Measurements from ENCODE around the gene RAB3IL1.

The RAB3IL1 gene

GRCh38 chr11:61951484-61952135 lies 34.2 kb upstream of the RAB3IL1 start:
- Histone ChIP-seq H3K36me3 (ENCODE audit: control insufficient read depth, insufficient read depth, low read length) (no peaks in the 10 kb centered on the region), H3K9ac (ENCODE audit: low read length) (no peak overlapping the region), H3K4me3 (ENCODE audit: low read depth, low read length) (no peak overlapping the region), H3K27me3 (ENCODE audit: control insufficient read depth, insufficient read depth, low read length) (peaks cover 26% of the 10 kb centered on the region), H3K9me3 (ENCODE audit: control insufficient read depth, insufficient read depth, low read depth, low read length) (no peaks in the 10 kb centered on the region), H3K4me1 (ENCODE audit: control insufficient read depth, insufficient read depth, low read length) (peaks cover 14% of the 10 kb centered on the region; the same call in 1 of the 2 replicates), H3K27ac (ENCODE audit: low read depth, low read length) (no peak overlapping the region)

DNA sequence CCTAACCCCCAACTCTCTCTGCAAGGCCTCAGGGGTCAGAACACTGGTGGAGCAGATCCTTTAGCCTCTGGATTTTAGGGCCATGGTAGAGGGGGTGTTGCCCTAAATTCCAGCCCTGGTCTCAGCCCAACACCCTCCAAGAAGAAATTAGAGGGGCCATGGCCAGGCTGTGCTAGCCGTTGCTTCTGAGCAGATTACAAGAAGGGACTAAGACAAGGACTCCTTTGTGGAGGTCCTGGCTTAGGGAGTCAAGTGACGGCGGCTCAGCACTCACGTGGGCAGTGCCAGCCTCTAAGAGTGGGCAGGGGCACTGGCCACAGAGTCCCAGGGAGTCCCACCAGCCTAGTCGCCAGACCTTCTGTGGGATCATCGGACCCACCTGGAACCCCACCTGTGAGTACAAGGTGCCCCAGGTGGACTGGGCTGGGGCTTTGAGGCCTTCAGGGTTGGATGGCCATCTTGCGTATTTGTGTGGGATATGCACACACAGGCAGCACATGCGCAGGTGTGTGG lies 32.7 kb upstream of the RAB3IL1 start, which contains the start of gene BEST1:
BEST1 (plus strand) TSS at position 317 of the 513 bp plus-strand sequence. CDS start 1,456 bp downstream, outside the sequence.
- Histone ChIP-seq H3K36me3 (ENCODE audit: control insufficient read depth, insufficient read depth, low read length) (no peaks in the 10 kb centered on the region), H3K4me3 (ENCODE audit: low read depth, low read length) (no peak within 1 kb of the TSS), H3K27ac (ENCODE audit: low read depth, low read length) (no peak within 1 kb of the TSS; the same call in 1 of the 2 replicates), H3K9me3 (ENCODE audit: control insufficient read depth, insufficient read depth, low read depth, low read length) (no peaks in the 10 kb centered on the region), H3K4me1 (ENCODE audit: control insufficient read depth, insufficient read depth, low read length) (peaks cover 10% of the 10 kb centered on the region; the same call in 1 of the 2 replicates), H3K27me3 (ENCODE audit: control insufficient read depth, insufficient read depth, low read length) (peaks cover 12% of the 10 kb centered on the region), H3K9ac (ENCODE audit: low read length) (peak within 1 kb of the TSS; percentile 21)

DNA sequence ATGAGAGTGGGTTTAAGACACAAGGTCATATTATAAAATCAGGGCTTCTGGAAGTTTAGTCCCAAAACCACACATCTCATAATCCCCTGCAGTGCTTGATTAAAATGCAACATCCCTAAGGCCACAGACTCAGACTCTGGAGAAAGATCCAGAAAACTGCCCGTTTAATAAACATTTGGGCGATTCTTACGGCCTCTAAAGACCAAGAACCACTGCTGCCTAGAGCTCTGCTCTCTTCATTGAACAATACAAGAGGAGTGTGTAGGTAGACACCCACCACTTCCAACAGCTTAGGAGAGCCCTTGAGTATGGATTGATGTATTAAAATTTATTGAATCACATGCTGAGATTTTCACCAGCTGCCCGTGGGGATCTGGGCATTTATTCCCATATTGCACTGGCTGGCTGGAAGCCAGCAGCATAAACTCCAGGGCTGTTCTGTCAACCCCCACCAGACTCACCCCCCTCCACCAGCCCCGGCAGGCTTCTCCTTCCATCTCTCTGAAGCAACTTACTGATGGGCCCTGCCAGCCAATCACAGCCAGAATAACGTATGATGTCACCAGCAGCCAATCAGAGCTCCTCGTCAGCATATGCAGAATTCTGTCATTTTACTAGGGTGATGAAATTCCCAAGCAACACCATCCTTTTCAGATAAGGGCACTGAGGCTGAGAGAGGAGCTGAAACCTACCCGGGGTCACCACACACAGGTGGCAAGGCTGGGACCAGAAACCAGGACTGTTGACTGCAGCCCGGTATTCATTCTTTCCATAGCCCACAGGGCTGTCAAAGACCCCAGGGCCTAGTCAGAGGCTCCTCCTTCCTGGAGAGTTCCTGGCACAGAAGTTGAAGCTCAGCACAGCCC lies 32.0 kb upstream of the RAB3IL1 start:
- no peak overlapping the region; the same call in 1 of the 2 replicates for H3K27ac ChIP-seq (ENCODE audit: low read depth, low read length)
- peaks cover 6% of the 10 kb centered on the region for H3K27me3 ChIP-seq (ENCODE audit: control insufficient read depth, insufficient read depth, low read length)
- peak overlapping the region; percentile 21 for H3K9ac ChIP-seq (ENCODE audit: low read length)
- H3K4me3 ChIP-seq (ENCODE audit: low read depth, low read length) = no peak overlapping the region
- H3K36me3 ChIP-seq (ENCODE audit: control insufficient read depth, insufficient read depth, low read length) = no peaks in the 10 kb centered on the region
- peaks cover 5% of the 10 kb centered on the region; the same call in 1 of the 2 replicates for H3K4me1 ChIP-seq (ENCODE audit: control insufficient read depth, insufficient read depth, low read length)
- H3K9me3 ChIP-seq (ENCODE audit: control insufficient read depth, insufficient read depth, low read depth, low read length) = no peaks in the 10 kb centered on the region

GRCh38 chr11:61948505-61948904 lies 31.1 kb upstream of the RAB3IL1 start:
- peaks cover 5% of the 10 kb centered on the region; the same call in 1 of the 2 replicates for H3K4me1 ChIP-seq (ENCODE audit: control insufficient read depth, insufficient read depth, low read length)
- H3K27me3 ChIP-seq (ENCODE audit: control insufficient read depth, insufficient read depth, low read length) = no peaks in the 10 kb centered on the region
- H3K9ac ChIP-seq (ENCODE audit: low read length) = no peak overlapping the region
- no peak overlapping the region for H3K27ac ChIP-seq (ENCODE audit: low read depth, low read length)
- H3K9me3 ChIP-seq (ENCODE audit: control insufficient read depth, insufficient read depth, low read depth, low read length) = no peaks in the 10 kb centered on the region
- H3K4me3 ChIP-seq (ENCODE audit: low read depth, low read length) = no peak overlapping the region
- no peaks in the 10 kb centered on the region for H3K36me3 ChIP-seq (ENCODE audit: control insufficient read depth, insufficient read depth, low read length)

GRCh38 chr11:61947486-61948210 lies 30.3 kb upstream of the RAB3IL1 start:
- no peaks in the 10 kb centered on the region for H3K36me3 ChIP-seq (ENCODE audit: control insufficient read depth, insufficient read depth, low read length)
- H3K9ac ChIP-seq (ENCODE audit: low read length) = no peak overlapping the region
- H3K27me3 ChIP-seq (ENCODE audit: control insufficient read depth, insufficient read depth, low read length) = no peaks in the 10 kb centered on the region
- no peak overlapping the region for H3K27ac ChIP-seq (ENCODE audit: low read depth, low read length)
- no peaks in the 10 kb centered on the region for H3K9me3 ChIP-seq (ENCODE audit: control insufficient read depth, insufficient read depth, low read depth, low read length)
- H3K4me3 ChIP-seq (ENCODE audit: low read depth, low read length) = no peak overlapping the region
- peaks cover 5% of the 10 kb centered on the region; the same call in 1 of the 2 replicates for H3K4me1 ChIP-seq (ENCODE audit: control insufficient read depth, insufficient read depth, low read length)

GRCh38 chr11:61946894-61947293 lies 29.5 kb upstream of the RAB3IL1 start:
- no peak overlapping the region for H3K4me3 ChIP-seq (ENCODE audit: low read depth, low read length)
- no peaks in the 10 kb centered on the region for H3K36me3 ChIP-seq (ENCODE audit: control insufficient read depth, insufficient read depth, low read length)
- H3K9ac ChIP-seq (ENCODE audit: low read length) = no peak overlapping the region
- peaks cover 5% of the 10 kb centered on the region; the same call in 1 of the 2 replicates for H3K4me1 ChIP-seq (ENCODE audit: control insufficient read depth, insufficient read depth, low read length)
- H3K27ac ChIP-seq (ENCODE audit: low read depth, low read length) = no peak overlapping the region
- H3K9me3 ChIP-seq (ENCODE audit: control insufficient read depth, insufficient read depth, low read depth, low read length) = no peaks in the 10 kb centered on the region
- no peaks in the 10 kb centered on the region for H3K27me3 ChIP-seq (ENCODE audit: control insufficient read depth, insufficient read depth, low read length)

- Histone ChIP-seq H3K4me1 (ENCODE audit: control insufficient read depth, insufficient read depth, low read length) (peaks cover 5% of the 10 kb centered on the region; the same call in 1 of the 2 replicates), H3K36me3 (ENCODE audit: control insufficient read depth, insufficient read depth, low read length) (no peaks in the 10 kb centered on the region), H3K27me3 (ENCODE audit: control insufficient read depth, insufficient read depth, low read length) (no peaks in the 10 kb centered on the region), H3K9me3 (ENCODE audit: control insufficient read depth, insufficient read depth, low read depth, low read length) (no peaks in the 10 kb centered on the region), H3K4me3 (ENCODE audit: low read depth, low read length) (no peak overlapping the region), H3K9ac (ENCODE audit: low read length) (no peak overlapping the region), H3K27ac (ENCODE audit: low read depth, low read length) (no peak overlapping the region)
Observed at GRCh38 chr11:61945191-61945590, 27.8 kb upstream of the RAB3IL1 start.

DNA sequence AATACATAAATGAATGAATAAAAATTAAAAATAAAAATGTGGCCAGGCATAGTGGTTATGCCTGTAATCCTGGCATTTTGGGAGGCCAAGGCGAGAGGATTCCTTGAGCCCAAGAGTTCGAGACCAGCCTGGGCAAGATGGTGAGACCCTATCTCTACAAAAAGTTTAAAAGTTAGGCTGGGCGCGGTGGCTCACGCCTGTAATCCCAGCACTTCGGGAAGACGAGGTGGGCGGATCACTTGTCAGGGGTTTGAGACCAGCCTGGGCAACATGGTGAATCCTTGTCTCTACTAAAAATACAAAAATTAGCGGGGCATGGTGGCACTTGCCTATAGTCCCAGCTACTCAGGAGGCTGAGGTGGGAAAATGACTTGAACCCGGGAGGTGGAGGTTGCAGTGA lies 23.1 kb upstream of the RAB3IL1 start:
- H3K27ac ChIP-seq (ENCODE audit: low read depth, low read length) = no peak overlapping the region
- H3K27me3 ChIP-seq (ENCODE audit: control insufficient read depth, insufficient read depth, low read length) = no peaks in the 10 kb centered on the region
- H3K4me3 ChIP-seq (ENCODE audit: low read depth, low read length) = no peak overlapping the region
- peaks cover 3% of the 10 kb centered on the region; the same call in 1 of the 2 replicates for H3K9me3 ChIP-seq (ENCODE audit: control insufficient read depth, insufficient read depth, low read depth, low read length)
- H3K9ac ChIP-seq (ENCODE audit: low read length) = no peak overlapping the region
- H3K36me3 ChIP-seq (ENCODE audit: control insufficient read depth, insufficient read depth, low read length) = no peaks in the 10 kb centered on the region
- no peaks in the 10 kb centered on the region for H3K4me1 ChIP-seq (ENCODE audit: control insufficient read depth, insufficient read depth, low read length)

- Histone ChIP-seq H3K9ac (ENCODE audit: low read length) (no peak overlapping the region), H3K4me3 (ENCODE audit: low read depth, low read length) (no peak overlapping the region), H3K4me1 (ENCODE audit: control insufficient read depth, insufficient read depth, low read length) (no peaks in the 10 kb centered on the region), H3K36me3 (ENCODE audit: control insufficient read depth, insufficient read depth, low read length) (no peaks in the 10 kb centered on the region), H3K27me3 (ENCODE audit: control insufficient read depth, insufficient read depth, low read length) (no peaks in the 10 kb centered on the region), H3K9me3 (ENCODE audit: control insufficient read depth, insufficient read depth, low read depth, low read length) (peaks cover 10% of the 10 kb centered on the region), H3K27ac (ENCODE audit: low read depth, low read length) (no peak overlapping the region)
Observed at GRCh38 chr11:61935861-61936260, 18.5 kb upstream of the RAB3IL1 start.

DNA sequence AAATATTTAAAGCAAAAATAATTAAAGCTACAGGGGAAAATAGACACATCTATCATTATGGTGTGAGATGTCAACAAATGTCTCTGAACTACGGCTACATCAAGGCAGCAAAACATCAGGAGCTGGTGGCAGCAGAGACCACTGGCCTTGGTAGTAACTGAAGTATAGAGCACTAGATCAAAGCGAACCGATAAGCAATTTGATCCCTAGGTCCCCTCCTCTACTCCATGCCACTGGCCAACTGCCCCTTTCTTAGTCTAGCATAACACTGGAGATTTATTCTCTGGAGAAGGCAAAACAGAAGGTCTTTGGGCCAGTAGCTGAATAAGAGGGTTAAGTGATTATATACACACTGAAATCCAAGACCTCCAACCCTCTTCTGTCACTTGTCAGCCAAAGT lies 13.6 kb upstream of the RAB3IL1 start:
- Histone ChIP-seq H3K27ac (ENCODE audit: low read depth, low read length) (no peak overlapping the region), H3K9me3 (ENCODE audit: control insufficient read depth, insufficient read depth, low read depth, low read length) (peaks cover 7% of the 10 kb centered on the region; the same call in 1 of the 2 replicates), H3K36me3 (ENCODE audit: control insufficient read depth, insufficient read depth, low read length) (no peaks in the 10 kb centered on the region), H3K4me3 (ENCODE audit: low read depth, low read length) (no peak overlapping the region), H3K4me1 (ENCODE audit: control insufficient read depth, insufficient read depth, low read length) (no peaks in the 10 kb centered on the region), H3K9ac (ENCODE audit: low read length) (no peak overlapping the region), H3K27me3 (ENCODE audit: control insufficient read depth, insufficient read depth, low read length) (no peaks in the 10 kb centered on the region)

Measured in HUES6 (cell line).